ENCODE data around the gene SLC17A7.

The SLC17A7 gene

GRCh38 chr19:49408816-49409440, 32.4 kb downstream of the SLC17A7 start:
- no peak for DNase-seq (ENCODE audit: low read depth)

- no peak for DNase-seq (ENCODE audit: low read depth)
These were observed 33.8 kb downstream of the SLC17A7 start for GRCh38 chr19:49407482-49408015.

GRCh38 chr19:49407079-49407478, 34.2 kb downstream of the SLC17A7 start:
- no peak for DNase-seq (ENCODE audit: low read depth)

GRCh38 chr19:49403404-49404187, 37.7 kb downstream of the SLC17A7 start:
- no peak for DNase-seq (ENCODE audit: low read depth)

- DNase-seq (ENCODE audit: low read depth), result no peak
These were observed 41.3 kb downstream of the SLC17A7 start for GRCh38 chr19:49400029-49400428.

- DNase-seq (ENCODE audit: low read depth), result no peak
These were observed 42.4 kb downstream of the SLC17A7 start for GRCh38 chr19:49398931-49399330.

GRCh38 chr19:49398001-49398615, 43.2 kb downstream of the SLC17A7 start:
- no peak for DNase-seq (ENCODE audit: low read depth)

GRCh38 chr19:49396738-49397505, 44.4 kb downstream of the SLC17A7 start:
- DNase-seq (ENCODE audit: low read depth), result no peak

GRCh38 chr19:49395581-49396407, 45.5 kb downstream of the SLC17A7 start:
- DNase-seq (ENCODE audit: low read depth), result no peak

GRCh38 chr19:49393881-49394280, 47.4 kb downstream of the SLC17A7 start:
- DNase-seq (ENCODE audit: low read depth), result no peak

- peak; percentile 19 for DNase-seq (ENCODE audit: low read depth)
These were observed 49.5 kb downstream of the SLC17A7 start for GRCh38 chr19:49391581-49392399.

GRCh38 chr19:49390929-49391359, 50.4 kb downstream of the SLC17A7 start:
- no peak for DNase-seq (ENCODE audit: low read depth)

GRCh38 chr19:49390131-49390928, 51.0 kb downstream of the SLC17A7 start:
- no peak for DNase-seq (ENCODE audit: low read depth)

GRCh38 chr19:49389406-49389805, 51.9 kb downstream of the SLC17A7 start:
- no peak for DNase-seq (ENCODE audit: low read depth)

GRCh38 chr19:49387936-49388372, 53.4 kb downstream of the SLC17A7 start, which contains the start of gene KASH5:
TSS of gene KASH5 (plus strand) at chr19:49388249. CDS start at chr19:49390884, 2,635 bp downstream.
- DNase-seq (ENCODE audit: low read depth), result no peak

- DNase-seq (ENCODE audit: low read depth), result no peak
These were observed 57.7 kb downstream of the SLC17A7 start for GRCh38 chr19:49383599-49383998.

GRCh38 chr19:49382639-49383038, 58.7 kb downstream of the SLC17A7 start:
- no peak for DNase-seq (ENCODE audit: low read depth)

GRCh38 chr19:49380391-49380790, 60.9 kb downstream of the SLC17A7 start:
- no peak for DNase-seq (ENCODE audit: low read depth)

Data from non-pigmented ciliary epithelial cell (primary cell).